NCI-H1436 (cell line): ENCODE results near the gene FGF1.
"Not testable (repeated sequence)": the region's sequence is repeated elsewhere in the genome, so short reads cannot be mapped to it uniquely, and the experiment has no call there.

ENCODE experiments used
- DNase-seq: peaks from one replicate; lab custom pipeline; 2025; lab: John Stamatoyannopoulos, UW

The FGF1 gene

DNA sequence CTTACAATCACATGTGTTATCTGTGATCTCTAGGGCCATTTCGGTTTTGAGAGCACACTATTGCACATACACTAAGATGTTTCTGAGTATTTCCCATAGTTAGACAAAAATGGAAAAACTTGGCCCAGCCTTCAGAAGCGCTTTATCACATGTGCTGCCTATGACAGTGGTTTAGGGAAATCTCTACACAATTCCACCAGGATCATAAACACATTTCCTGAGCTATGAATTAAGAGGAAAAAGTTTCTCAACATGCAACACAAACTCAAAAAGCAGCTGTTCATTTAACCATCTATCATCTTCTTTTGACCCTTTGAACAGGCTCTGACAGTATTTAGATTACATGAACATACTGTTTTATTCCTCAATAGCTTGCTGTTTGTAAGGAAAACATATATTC lies 15.1 kb downstream of the FGF1 start:
- DNase-seq: no peak

DNA sequence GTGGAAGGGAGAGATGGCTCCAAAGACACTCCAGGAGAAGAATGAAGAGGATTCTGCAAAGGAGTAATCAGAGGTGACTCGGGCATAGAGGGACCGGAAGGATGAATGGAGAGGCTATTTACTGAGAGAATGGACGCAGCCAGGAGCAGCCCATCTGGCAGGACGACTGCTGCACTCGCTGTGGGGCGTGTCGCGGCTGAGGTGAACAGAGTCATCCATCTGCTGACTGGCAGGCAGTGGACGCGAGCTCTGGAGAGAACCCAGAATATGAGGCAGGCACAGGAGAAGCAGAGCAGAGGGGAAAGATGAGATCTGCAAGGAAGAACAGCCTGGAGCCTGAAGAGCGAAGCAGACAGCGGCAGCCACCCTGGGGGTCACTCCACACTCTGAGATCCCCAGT lies 16.4 kb downstream of the FGF1 start:
- DNase-seq: no peak

DNA sequence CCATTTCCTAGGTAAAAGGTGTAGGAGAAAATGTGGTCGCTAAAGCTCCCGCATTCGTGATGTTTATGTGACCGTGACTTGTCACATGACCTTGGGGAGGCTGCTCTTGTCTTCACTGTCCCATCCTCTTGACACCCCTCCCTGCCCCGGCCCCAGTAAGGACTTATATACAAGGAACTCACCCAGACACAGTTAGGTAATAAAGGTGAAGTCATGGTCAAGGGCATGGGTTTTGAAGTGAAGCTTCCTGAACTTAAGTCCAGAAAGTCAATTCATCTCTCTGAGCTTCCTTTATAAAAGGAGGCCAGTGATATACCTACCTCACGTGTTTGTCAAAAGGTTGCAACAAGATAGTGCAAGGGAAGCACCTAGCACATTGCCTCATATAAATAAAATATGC lies 17.6 kb downstream of the FGF1 start:
- no peak for DNase-seq

DNA sequence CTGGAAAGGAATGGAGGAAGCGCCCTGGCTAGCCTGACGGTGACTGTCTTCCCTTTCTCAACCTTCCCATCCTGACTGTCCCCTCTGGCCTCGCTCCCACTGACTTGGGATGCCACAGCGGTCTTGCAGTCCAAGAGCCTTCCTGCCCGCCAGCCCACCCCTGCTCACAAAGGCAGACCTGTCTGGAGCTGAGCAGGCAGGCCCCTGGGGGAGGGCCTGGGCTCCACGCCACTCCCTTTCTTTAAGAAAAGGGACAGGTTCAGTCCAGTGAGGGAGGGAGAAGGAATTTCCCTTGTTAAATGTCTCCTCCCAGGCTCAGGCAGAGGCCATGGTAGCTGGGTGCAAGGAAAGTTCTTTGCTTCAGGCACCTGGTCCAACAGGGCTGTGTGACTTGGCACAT lies 18.1 kb downstream of the FGF1 start:
- no peak for DNase-seq

DNA sequence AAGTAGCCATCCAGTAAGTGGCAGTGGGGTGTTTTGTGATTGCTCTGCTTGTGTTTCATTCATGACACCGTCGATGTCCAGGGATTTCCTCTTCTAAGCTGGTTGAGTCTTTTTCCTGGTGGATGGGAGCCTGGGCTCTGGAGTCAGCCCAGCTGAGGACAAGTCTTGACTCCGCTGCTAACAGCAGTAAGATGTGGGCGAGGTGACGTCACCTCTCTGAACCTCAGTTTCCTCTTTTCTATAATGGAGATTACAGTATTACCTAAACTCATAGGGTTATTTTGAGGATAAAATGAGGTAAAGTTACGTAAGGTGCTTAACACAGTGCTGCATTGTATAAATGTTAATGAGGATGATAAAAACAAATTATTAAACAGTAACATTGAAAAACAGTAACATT lies 21.3 kb downstream of the FGF1 start:
- DNase-seq: no peak

DNA sequence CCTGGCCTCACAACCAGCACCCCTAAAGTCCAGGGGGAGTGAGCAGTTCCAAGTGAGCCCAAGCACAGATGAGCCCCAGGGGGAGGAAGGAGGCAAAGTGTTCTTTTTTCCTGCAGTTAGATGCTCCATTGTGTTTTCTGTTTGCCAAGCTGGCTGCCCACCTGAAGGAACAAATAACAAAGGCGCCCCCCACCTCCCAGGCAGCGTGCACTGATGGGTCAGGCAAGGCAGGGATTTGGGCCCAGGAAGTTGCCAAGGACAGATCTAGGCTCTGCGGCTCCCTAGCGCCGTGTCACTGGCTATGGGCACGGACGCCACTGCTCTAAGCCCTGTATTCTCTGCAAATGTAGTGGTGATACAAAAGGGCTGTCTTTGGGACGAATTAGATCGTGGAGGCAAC lies 21.8 kb downstream of the FGF1 start:
- no peak for DNase-seq

DNA sequence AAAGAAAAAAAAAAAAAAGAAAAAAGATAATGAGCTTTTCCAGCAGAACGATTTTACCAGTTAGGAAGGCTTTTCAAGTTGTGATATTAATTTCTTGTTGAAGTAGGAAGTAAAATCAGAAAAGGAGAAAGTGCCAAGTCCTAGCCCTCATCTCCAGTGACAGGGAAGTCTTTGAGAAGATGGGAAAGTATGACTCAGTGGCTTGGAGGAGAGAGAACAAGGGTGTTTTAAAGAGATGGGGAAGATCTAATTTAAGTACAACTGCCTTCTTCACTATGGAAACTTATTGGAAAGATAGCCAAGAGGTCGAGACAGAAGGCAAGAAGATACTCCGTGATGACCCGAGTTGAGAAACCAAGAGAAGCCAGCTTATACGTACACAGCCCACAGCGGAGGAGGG lies 22.6 kb downstream of the FGF1 start:
- no peak for DNase-seq

DNA sequence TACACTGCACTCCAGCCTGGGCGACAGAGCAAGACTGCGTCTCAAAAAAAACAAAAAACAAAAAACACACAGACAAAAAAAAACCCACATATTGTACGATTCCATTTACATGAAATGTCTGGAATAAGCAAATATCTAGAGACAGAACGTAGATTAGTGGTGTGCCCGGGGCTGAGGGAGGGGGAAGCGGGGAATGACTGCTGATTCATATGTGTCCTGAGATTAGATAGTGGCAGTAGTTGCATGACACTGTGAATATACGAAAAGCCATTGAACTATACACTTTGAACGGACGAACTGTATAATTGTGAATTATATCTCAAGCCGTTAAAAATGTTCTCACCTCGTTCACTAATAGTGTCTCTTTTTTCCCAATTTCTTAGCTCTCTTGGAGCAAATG lies 23.9 kb downstream of the FGF1 start:
- DNase-seq: no peak

DNA sequence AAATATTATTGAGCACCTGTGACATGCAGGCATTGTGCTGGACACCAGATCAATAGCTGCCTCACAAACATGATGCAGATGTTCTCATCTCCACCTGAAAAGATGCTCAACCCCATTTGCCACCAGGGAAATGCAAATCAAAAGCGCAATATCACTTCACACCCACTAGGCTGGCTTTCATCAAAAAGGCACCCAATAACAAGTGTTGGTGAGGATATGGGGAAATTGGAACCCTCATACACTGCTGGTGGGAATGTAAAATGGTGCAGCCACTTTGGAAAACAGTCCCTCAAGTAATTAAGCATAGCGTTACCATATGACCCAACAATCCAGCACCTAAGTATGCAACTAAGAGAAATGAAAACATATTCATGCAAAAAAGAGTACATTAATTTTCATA lies 24.7 kb downstream of the FGF1 start:
- DNase-seq: no peak

DNA sequence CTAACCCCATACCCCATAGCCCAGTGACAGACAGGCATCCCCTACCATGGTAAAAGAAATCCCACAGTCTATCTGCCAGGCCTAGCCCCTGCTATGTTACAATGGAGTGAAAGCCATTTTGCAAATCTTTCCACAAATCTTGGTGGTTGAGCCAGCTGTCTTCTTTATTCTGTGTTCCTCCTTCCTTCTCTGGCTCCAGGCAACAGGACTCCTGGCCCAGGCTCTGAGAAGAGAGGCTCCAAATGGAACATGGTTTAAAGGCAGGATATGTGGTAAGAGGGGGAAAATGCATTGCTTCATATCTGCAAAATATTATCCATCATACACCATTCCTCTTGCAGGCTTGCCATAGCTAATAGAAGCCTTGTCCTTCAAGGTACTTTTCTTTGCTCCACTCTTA lies 25.2 kb downstream of the FGF1 start:
- no peak for DNase-seq

DNA sequence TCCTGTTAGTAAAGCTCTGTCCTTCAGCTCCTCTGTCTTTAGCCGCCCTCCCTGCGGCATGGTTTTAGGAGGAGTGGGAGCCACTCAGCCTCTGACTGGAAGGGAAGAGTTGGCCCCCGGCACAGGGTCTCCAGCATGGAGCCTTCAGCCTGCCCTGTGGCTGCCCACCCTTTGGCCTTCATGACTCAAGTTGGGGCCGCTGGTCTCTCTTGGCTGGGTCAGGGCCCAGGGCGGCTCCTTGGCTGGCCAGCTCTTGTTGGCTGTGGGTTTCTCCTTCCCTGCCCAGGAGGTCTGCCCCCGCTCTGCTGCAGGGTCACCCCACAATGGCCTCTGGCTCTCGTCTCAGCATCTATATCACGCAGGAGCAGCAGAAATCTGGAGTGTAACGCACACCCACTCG lies 25.7 kb downstream of the FGF1 start:
- DNase-seq: no peak

DNA sequence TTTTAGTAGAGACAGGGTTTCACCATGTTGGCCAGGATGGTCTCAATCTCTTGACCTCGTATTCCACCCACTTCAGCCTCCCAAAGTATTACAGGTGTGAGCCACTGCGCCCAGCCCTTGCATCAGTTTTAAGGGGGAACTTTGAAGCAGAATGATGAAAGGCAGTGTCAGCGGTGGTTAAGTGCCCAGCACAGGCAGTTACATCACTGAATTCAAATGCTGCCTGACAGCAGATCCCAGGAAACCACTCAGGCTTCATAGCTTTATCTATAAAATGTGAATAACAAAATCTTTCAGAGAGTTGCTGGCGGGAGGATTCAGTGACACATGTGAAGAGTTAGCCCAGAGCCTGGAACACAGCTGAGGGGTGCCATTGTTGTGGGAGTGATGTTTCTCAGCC lies 26.5 kb downstream of the FGF1 start:
- no peak for DNase-seq

DNA sequence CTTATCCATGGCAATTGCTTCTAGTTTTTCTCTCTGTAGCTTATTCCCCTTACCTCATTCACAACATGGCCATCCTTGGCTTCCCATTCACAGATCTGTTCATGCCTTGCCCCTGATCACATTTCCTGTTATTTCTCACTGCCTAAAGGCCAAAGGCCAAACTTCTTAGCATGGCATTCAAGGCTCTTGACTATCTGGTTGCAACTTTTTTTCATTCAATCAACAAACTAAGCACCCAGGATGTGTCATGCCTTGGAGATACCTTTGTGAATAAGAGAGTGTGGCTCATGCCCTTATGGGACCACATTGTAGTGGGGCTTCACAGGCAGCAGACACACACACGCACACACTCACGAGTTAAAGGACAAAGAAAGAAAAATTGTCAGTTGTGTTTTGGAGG lies 27.6 kb downstream of the FGF1 start:
- no peak for DNase-seq

DNA sequence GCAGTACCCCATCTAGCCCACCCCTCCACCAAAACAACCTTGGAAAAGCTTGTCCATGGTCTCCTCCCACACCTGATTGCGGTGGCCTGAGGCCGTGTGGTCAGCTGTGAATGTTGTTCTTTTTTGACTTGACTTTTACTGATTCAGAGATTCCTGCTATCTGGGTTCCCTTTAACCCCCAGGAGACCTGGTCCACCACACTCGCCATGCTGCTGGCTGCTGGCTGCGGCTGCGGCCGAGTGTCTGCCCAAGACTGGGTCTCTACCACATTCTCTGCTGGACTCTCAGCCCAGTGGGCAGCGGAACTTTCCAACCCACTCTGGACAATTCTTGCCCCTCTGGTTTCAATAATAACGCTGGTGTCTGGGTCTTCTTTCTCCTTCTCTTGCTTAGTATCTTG lies 28.4 kb downstream of the FGF1 start:
- DNase-seq: no peak

DNA sequence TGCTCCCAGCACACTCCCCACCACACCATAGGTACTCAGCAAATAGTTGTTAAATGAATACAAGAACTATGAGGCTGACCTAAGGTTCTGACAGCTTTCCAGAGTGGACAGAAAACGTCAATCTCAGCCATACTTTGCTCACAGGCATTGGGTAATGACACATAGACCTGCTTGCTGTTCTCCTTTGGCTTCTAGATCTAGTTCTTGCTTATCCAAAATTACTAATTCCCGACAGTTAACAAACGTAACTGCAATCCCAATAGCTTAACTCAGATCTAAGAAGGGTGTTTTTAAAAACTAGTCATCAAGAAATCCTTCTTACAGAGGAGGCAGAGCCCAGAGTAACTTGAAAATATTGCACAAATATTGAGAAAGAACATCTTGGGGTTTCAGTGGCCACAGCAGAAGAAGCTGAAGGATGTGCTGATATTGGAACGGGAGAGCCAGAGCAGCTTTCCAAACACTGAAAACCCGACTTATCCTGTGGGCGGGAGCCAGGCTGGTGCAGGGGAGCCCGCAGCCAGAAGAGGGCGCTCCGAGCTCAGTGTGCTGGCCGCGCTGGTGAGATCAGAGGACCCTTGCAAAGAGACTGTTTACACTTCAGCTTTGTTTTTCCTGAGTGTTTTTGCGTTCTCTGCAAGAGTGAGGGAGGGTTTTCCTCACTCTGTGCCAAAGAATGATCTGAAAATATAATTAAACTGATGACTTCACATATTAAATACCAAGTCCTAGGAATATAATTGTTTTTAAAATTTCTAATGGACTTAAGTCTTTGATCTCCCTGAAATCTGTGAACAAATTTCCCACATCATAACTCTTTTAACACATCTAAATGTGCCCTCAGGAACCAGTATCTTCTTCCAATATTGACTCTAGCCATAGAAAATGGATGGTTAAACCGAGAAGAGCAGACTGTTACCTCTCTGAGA lies 30.3 kb downstream of the FGF1 start:
- DNase-seq: peak; percentile 46

DNA sequence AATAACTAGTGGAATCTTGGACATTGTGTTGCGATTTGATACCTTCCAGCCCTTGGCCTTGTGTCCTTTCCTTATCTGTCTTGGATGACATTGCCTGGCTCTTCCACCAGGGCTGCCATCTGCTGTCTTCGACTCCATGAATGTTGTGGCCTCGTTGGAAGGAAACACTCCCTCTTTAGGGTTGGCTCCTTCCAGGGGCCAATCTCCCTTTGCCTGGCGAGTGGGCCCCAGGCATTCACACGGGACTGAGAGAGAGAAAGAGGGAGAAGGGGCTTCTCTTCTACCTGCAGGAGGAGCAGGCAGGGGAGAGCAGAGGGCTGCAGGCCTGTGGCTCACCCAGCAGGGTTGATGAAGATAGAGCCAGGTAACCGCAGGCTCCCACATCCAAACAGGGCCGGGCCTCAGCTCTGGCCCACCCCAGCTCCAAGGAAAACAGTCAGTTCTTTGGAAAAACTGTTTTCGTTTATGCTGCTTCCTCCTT lies 31.3 kb downstream of the FGF1 start:
- DNase-seq: no peak

DNA sequence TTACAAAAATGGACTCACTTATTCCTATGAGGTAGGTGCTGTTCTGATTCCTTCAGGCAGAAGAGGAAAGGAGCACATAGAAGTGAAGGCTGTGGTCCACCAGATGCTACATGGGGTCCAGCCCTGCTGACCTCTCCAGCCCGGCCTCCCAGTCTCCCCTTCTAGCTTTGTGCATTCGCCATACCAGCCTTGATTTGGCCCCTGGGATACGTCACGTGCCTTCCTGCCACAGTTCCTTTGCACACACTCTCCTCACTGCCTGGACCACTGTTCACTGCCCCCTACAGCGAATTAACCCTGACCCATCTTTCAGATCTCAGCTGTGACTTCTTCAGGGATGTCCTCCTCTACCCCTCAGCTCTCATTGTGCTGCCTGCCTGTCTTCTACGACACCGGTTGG lies 32.6 kb downstream of the FGF1 start:
- no peak for DNase-seq

DNA sequence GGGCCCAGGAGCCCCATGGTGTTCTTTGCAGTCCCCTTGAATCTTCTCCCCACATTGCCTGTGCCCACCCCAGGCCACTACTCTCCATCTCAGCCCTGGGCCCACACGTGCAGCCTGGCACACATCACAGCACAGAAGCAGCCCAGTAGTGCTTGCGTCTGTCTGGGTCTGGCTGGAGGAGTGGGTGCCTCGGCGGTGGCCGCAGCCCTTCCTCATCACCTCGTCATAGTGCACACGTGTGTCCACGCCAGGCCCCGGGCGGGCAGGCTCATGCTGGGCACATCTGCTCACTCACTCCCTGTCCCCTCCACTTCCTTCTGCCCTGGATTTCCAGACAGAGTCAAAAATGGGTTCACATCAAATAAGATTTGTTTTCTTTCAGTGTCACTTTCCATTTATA lies 33.3 kb downstream of the FGF1 start:
- DNase-seq: no peak

DNA sequence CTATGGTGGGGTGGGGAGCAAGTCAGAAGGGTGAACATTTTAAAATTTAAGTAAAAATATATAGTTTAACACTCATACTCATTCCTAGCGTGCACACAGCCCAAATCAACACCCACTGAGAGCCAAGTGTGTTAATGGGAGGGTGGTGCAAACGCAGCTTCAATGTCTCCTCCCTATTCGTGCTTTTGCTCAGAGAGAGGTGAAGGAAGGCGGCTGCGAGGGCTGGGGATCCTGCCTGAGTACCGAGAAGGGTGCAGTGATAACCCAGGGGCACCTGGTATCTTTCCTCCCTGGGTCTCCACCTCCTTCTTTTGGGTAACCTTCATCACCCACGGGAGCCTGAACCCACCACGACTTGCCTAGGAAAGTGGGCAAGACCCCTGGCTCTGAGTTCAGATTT lies 35.0 kb downstream of the FGF1 start:
- DNase-seq: no peak

DNA sequence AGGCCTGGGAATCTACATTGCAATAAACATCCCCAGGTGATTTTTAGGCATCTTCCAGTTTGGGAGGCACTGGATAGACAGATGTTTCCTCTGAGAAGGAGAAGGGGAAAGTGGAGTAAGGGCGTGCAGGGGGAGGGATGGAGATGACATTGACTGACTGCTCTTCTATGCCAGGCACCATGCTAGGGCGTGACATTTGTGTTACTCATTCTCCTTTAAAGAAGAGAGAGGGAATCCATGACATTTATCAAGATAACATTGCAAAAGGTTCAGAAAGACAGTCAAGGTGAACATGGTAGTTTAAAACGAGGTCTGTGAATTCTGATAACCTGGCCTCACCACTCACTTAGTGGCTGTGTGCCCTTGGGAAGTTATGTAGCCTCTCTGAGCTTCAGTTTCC lies 35.8 kb downstream of the FGF1 start:
- no peak for DNase-seq

DNA sequence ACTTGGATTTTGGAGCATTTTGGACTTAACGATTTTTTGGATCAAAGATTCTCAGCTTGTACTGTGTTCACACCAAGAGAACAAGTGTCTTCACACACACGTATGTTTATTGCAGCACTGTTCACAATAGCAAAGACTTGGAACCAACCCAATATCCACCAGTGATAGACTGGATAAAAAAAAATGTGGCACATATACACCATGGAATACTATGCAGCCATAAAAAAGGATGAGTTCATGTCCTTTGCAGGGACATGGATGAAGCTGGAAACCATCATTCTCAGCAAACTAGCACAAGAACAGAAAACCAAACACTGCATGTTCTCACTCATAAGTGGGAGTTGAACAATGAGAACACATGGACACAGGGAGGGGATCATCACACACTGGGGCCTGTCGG lies 37.8 kb downstream of the FGF1 start:
- DNase-seq: not testable (repeated sequence)

DNA sequence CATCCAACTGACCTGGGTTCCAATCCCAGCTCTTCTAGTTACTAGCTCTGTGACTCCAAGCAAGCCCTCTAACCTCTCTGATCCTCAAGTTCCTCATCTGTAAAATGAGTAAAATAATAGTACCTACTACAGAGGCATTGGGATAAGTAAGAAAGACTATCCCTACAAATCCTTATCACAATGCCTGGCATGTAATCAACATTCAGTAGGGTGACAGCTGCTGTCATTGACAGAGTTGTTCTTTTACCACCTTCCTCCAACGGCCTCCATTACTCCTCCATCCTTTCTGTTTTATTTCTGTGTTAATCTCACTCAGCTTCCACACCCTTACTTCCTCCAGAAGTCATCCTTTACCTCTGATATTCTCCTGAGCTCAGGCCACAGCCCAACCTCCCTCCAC lies 40.4 kb downstream of the FGF1 start:
- no peak for DNase-seq

DNA sequence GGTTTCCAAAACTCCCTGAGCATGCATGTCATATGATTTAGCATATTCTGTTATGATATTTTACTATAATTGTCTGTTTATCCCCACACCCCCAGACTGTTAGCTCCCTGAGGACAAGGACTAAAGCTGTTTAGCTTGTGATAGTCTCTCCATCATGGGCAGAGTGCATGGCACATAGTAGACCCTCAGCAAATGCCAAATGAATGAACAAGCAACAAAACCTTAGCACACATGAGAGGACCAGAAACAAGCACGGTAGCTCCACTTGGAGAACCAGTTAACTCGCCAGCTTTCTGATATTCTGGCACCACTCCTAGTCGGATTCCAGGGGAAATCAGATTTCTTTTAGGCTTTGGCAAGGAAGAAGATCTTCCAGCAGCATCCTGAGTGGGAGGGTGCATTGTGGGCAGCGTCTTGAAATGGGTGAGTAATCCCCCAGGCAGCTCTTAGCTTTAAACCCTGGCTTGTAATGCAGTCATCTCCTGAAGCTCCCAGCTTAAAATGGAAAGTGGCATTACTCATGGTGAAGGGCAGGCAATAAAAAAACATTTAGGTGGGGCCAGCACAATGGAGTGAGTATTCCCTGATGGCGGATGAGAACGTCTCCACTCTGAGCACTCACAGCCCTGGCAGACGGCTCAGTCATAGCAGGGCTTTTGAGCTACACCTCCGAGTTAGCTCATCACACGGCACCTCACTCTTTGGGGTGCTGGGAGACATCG lies 41.1 kb downstream of the FGF1 start:
- DNase-seq: peak; percentile 56
